HG03432 (cell line): Measurements from ENCODE around the gene MAP1LC3B2.

Experiments used
- ATAC-seq: cut with Tn5 transposase; IDR thresholded peaks from one replicate; pipeline ENCODE4 v1.9.1; 2021; ENCODE audit warnings: mild to moderate bottlenecking, moderate library complexity; ENCODE audit not compliant: unreplicated experiment

The MAP1LC3B2 gene

DNA sequence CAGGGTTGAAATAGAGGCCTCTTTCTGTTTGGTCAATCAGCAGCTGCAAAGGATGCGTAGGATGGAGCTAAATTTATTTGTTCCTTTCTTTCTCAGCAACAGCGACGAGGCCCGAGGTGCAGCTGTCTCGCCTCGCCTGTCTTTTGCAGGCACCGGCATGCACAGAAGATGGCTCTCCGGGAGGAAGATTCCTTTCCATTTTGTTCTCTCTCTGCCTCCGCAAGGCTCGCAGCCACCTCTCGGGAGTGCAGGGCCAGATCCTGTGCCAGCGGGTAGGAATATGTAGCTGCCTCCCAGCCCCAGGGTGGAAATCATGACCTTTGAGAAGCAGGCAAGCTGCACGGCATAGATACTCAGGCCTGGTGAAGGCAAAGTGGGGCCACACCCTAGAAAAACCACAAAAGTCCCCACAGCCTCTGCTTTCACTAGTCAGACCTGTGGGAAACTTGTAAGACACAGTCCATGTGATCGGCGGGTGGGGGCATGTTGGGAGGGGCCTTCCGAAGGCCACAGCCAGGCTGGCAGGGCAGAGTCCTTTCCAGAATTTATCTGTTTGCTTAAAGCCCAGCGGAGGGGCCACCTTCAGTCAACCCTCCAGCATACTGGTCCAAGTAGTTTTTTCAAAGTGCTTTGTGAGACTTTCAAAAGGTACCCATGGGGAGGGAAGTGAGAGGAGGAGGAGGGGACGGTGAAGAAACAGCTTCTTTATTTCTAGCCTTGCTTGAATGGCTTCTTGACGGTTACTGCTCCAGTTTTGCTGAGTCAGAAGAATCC, at the start of gene MAP1LC3B2:
MAP1LC3B2 (plus strand) TSS at position 220 of the 774 bp plus-strand sequence. CDS start 16,562 bp downstream, outside the sequence.
- peak; percentile 86 for ATAC-seq

DNA sequence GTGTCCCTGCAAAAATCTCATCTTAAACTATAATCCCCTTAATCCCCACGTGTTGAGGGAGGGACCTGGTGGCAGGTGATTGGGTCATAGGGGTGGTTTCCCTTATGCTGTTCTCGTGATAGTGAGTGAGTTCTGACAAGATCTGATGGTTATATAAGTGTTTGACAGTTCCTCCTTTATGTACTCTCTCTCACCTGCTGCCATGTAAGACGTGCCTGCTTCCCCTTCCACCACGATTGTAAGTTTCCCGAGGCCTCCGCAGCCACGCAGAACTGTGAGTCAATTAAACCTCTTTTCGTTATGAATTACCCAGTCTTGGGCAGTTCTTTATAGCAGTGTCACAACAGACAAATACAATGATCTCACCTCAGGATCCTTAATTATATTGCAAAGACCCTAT, 45.2 kb upstream of the MAP1LC3B2 start:
- no peak for ATAC-seq

DNA sequence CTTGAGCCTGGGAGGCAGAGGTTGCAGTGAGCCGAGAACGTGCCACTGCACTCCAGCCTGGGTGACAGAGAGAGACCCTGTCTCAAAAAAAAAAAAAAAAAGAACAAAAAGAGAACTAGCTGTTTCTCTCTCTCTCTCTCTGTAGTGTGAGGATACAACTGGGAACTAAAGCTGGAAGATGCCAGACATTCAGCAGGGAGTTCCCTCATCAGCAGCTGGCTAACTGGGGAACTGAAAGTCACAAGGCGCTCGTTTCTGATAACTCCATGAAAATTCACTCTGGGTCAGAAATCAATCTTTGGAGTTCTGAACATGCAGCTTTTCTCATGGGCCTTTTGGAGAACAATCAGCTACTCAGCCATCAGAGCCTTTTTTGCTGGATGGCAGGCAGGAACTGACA, 43.5 kb upstream of the MAP1LC3B2 start:
- ATAC-seq, result no peak

DNA sequence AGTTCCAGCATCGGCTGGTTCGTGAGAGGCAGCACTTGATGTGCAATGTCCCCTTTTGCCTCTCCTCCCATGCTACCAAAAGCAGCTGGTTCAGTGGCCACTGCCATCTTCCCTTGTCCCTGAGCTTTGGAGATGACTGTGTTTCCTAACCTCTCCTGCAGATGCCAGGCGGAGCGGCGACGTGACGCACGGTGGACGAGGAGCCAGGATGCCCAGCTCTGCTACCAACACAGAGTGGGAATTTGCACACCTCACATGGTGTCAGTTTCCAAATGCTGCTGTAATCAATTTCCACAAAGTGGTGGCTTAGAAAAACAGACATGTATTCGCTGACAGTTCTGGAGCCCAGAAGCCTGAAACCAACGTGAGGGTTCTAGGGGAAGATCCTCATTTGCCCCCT, 42.5 kb upstream of the MAP1LC3B2 start:
- ATAC-seq, result no peak

DNA sequence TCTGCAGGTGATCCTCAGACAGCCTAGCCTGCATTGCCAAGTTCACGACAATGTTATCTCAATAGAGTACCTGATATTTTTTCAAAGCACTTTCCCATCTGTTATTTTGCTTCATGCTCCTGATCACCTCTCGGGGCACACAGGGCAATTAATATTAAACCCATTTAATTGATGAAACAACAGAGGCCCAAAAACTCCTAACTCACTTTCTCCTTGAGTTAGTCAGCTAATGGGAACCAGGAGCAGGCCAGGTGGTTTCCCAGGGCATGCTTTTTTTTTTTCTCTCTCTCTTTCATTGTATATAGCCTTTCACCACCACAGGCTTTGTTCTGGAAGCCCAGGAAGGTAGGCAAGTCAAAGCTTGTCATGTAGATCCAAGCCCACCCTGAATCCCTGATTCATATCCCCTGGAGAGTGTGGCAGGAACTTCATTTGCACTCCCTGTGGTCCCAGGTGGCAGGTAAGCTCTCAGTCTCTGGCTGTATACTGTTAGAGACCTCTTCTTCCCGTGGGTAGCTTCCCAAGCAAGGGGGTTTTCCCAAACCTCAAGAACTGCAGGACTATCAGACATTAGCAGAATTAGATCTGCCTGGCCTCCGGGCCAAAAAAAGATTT, 41.6 kb upstream of the MAP1LC3B2 start:
- no peak for ATAC-seq

DNA sequence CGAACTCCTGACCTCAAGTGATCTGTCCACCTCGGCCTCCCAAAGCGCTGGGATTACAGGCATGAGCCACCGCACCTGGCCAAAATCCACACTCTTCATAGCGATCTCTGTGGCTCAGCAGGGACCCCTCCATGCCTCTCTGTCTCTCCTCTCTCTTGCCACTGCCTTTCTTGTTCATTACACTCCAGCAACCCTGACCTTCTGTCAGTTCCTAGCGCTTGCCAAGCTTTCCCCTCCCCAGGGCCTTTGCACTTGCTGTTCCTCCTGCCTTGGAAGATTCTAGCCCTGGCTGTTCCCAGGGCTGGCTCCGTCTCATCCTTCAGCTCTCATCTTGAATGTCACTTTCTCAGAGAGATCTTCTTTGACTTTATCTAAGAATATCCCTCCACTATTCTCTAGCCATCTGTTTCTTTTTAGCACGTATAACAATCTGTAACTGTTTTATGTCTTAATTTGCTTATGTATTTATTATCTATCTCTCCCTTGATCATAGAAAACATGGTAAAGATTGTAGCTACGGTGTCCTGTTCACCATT, 38.9 kb upstream of the MAP1LC3B2 start:
- no peak for ATAC-seq

DNA sequence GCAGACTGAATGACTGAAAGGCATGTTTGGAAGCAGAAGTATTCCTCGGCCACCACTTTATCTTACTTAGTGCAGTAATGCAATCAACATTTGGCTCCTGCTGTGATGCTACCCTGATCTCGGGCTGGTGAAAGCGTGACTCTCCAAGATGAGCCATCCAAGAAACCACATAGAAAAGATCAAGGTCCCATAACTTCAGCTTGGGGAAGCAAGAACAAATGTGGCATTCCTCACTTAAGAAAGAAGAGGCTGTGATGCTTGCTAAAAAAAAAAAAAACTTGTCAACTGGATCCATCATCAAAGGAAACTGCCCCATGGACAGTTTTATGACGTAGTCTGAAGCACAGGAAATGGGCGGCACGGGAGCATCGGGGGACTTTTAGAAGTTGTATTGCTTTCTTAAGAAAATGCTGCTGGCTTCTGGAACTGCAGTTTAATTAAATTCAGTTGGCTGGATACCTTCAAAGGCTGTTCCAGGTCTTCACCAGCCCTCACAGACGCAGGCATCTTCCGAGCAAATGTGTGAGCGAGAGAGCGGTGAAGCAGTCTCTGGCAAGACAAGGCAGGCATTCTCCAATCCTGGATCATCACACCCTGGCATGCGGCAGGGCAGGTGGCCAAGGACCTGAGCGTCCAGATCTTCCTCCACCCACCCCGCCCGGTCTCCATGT, 38.2 kb upstream of the MAP1LC3B2 start:
- ATAC-seq, result no peak

DNA sequence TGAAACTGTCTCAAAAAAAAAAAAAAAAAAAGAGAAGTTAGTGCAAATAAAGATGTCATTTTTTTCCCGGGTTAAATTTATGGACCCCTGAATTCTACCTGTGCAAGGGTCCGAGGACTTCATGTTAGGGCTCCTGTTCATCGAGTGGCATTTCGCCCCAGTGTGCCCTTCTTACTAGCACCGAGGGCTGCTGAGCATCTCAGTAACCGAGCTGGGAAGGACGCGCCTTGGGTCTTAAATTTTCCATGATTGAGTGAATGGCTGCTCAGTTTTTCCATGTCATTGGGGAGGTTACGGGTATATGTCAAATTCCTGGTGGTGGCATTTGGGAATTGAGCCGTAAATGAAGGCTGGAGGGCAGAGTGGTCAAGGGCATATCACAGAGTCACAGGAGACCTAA, 34.9 kb upstream of the MAP1LC3B2 start:
- no peak for ATAC-seq

DNA sequence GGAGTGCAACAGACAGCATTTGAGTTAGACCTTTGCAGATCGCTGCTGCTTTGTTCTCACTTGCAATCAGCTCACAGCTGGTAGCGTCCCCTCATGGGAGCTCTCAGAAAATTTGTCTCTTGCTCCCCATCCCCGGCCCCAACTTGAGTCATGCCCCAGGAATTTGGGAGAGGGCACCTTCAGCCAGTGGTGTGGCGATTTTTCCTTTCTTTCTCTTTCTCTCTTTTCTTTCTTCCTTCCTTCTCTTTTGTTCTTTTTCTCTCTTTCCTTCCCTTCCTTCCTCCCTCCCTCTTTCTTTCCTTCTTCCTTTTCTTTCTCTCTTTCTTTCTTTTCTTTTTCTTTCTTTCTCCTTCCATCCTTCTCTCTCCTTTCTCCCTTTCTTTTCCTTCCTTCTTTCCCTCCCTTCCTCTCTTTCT, 34.2 kb upstream of the MAP1LC3B2 start:
- ATAC-seq, result no peak

DNA sequence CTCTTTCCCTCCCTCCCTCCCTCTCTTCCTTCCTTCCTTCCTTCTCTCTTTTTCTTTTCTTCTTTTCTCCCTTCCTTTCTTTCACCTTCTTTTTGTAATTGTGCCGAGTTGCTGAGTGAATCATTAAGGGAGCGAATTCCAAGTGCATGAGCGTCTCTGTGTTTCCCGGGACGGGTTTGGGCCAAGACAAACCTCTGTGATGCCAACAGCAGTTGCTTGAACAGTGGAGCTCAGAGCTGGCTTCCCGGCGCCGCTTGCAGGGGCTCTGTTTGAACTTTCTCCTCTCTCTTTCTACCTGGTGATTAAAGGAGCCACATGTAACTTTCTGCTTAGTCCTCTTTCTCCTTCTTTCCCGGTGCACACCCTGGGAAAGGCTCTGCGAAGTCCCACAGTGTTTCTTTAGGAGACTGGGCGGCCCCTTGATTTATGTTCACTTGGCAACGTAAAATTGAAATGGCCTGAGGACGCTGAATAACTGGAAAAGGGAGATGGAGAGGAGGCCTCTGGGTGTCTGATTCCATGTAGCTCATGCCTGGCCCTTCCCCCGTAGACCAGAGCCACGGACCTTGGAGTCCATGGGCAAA, 33.7 kb upstream of the MAP1LC3B2 start:
- ATAC-seq, result no peak

DNA sequence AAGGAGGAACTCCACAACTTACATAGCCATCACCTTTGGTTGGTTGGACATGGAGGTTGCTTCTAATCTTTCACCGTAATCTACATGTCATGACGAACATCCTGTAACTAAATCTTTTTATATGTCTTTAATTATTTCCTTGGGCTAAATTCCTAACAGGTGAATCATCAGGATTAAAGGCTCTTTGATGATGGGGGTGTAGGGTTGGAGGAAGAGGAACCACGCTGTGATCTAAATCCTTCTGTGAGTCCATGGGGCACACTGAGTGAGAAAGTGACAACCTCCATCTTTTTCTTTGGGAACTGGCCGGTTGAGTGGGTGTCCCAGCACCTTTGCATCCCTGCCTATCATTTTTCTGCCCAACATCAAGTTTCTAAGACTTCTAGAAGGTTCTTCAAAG, 31.1 kb upstream of the MAP1LC3B2 start:
- no peak for ATAC-seq

DNA sequence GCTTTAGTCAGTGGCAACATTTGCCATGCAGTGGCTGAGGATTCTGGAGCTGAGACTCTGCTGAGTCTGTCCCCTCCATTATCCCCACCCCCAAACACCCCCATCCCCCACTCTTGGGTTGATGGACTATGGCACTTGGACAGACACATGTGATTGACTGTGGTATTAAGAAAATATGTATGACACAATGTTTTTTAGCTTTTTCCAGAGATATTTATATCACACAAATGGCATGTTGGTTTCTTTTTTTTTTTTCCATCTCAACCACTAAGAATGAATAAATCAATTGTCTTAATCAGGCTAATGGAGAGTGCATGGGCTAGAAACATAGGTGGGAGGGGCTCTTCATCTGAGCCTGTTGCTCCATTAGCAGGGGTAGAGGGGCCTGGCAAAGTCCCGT, 30.7 kb upstream of the MAP1LC3B2 start:
- ATAC-seq, result no peak

DNA sequence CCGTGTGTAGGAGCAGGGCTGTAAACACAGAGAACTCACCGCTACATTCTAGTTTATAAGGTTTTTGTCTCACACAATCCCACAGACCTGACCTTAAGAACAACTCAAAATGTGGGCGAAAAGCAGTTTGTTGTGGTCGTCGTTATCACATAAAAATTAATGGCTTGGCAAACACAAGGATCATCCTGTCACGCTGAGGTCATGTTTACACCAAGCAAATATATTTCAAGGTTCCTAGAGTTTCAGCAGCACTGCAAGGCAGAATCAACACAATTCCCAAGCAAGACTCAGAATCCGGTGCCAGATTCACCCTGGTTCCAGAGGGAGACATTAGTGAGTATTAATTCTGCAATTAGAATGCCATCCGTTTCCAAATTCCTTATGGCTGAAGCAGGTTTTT, 30.1 kb upstream of the MAP1LC3B2 start:
- ATAC-seq, result no peak

DNA sequence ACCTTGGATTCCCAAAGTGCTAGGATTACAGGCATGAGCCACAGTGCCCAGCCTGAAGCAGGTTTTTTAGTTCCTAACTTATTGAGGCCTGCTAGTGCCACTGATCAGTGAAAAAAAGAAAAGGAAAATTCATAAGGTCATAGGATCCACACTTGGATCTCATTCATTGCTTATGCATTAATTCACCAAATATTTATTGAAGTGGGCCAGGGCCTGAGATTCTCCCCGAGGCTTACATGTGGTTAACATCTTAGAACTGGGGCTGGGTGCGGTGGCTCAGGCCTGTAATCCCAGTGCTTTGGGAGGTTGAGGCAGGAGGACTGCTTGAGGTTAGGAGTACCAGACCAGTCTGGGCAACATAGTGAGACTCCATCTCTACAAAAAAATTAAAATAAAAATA, 29.5 kb upstream of the MAP1LC3B2 start:
- no peak for ATAC-seq

DNA sequence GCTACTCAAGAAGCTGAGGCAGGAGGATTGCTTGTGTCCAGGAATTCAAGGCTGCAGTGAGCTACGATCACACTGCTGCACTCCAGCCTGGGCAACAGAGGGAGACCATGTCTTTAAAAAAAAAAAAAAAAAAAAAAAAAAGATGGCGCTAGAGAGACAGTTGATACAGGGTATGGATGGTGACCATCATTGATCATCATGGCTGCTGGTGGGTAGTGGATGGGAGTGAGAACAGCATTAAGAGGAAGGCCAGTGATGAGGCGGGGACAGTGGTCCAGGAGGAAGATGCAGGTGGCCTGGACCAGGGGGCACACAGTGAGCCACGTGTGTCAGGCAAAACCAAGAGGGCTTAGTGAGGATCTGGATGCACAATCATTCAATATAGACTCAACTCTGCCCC, 26.8 kb upstream of the MAP1LC3B2 start:
- ATAC-seq, result no peak

DNA sequence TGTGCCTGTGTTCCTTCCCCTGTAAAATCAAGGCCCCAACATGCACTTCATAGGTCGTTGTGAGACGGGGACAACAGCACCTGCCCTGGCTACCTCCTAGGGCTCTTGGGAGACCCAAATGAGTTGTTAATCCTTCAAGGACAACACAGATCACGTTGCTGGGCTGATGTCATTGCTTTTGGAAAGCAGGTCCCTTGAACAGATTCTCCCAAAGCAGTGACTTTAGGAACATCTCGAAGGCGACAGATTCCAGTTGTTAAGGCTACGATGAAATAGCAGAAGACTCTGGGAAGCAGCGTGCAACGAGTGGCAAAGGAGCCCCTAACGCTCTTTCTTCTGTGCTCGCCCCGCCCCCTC, 26.2 kb upstream of the MAP1LC3B2 start:
- peak; percentile 2 for ATAC-seq

DNA sequence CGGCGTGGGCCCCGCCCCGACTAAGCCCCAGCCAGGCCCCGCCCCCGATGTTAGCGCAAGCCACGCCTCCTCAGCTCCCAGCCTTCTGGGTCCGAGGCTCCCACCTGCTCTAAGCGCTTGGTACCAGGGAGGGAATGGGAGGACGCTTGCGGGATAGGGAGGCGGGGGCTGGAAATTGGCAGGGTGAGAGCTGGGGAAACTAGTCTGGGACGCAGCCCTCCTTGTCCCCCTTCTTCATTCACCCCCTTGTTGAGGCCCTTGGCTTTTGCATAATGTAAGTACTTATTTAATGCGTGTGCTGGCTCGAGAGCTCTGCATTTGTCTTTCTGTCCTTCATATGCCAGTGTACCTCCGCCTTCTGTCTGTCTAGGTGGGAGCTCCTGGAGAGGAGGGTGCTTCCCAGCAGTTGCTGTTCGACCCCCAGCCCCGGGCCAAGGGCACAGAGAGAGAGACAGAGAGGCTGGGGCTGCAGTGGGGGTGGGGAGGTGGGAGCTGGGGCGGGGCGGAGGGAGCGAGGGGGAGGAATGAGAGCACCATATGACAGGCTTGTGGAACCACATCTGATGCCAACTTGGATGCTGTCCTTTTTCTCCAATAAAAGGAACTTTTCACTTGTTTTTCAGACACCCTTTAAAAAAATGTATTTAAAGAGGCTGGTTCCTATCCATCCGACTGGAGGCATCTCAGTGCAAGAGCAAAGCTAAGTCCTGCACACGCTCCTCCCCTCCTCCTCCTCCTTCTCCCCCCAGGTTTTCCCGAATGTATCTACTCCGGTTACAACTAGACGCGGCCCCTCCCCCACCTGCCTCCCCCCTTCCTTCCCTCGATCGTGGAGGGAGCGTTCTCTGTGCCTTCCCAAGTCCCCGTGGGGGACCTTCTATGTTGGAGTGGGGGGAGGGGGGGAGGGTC, 25.6 kb upstream of the MAP1LC3B2 start:
- peak; percentile 62 for ATAC-seq

DNA sequence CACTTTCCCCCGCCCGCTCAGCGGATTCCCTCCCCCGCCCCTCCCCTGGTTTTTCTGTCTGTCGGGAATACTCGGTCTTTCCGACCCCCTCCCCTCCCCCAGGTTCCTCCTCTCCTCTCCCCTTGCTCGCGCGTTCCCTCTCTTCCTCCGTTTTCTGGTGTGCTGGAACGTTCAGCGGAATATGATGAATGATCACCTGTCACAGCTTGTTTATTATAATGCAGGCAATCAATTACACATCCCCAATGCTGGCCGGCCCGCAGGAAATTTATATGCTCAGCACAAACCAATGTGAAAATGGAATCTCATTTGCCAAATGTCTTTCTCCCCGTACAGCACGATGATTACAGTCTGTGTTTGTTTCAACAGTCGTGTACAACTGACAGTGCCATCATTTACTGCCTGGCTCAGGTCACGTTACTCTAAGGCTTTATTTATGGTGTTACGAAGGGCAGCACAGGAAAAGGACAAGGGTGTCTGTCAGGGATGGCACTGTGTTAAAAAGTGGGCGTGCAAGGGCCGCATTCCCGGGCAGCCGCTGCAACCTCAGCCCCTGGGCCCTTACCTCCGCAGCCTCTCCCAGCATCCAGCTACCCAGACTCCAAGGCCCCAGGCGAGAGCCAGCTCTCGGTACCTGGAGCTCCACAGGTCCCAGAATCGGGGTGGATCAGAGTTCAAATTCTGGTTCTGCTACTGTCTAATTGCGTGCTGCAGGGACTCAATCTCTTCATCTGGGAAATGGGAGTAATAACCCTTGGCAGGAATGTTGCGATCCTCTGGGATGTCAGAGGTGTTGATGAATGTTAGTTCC, 24.7 kb upstream of the MAP1LC3B2 start:
- ATAC-seq, result no peak

DNA sequence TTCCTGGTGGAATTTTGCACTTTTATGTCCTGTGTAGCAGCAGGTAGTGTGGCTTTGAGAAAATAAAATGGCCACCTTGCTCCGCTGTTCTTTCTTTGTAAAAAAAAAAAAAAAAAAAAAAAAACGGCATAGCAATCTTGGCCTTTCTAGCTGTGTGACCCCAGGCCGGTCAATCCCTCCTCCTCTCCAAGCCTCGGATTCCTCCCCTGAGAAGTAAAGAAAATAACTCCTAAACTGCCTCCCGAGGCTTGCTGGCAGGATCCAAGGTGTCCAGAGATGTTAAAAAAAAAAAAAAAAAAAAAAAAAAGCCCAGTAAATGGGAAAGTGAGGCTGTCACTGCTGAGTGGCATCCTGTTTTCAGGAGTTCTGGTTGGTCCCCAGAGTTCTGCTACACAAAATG, 23.9 kb upstream of the MAP1LC3B2 start:
- ATAC-seq, result no peak
